HepG2 (cell line): ENCODE data around the gene POGLUT2. TPM values are rescaled to one million over a fixed set of nuclear protein-coding genes. Genes with fewer than 3 reads are reported as not detected.
A peak's percentile ranks its signal among the peaks of the same experiment; 100 is the strongest.

ENCODE experiments used
- AGO2 ChIP-seq: fragments of 200-400 bp; formaldehyde crosslinking; optimal IDR thresholded peaks from 2 replicates; pipeline ENCODE3; 2017; ENCODE audit warnings: mild to moderate bottlenecking, low read depth, low read length, moderate library complexity
- ASH2L ChIP-seq: fragments of 300-600, 200-600 bp; sonication (generic); IDR thresholded peaks from 2 replicates; pipeline ENCODE4 v1.7.0; 2017; ENCODE audit warnings: low read depth, mild to moderate bottlenecking, moderate library complexity, mixed read lengths, low read length; ENCODE audit not compliant: insufficient read length
- FOXO1 ChIP-seq: sonication (generic); formaldehyde crosslinking; IDR thresholded peaks from 2 replicates; pipeline ENCODE4 v1.4.0; 2020; ENCODE audit warnings: missing genetic modification reagents
- ISL2 ChIP-seq: sonication (generic); formaldehyde crosslinking; IDR thresholded peaks from 2 replicates; pipeline ENCODE4 v1.5.0; 2020; ENCODE audit warnings: missing genetic modification reagents
- RBM39 ChIP-seq: fragments of 200-400 bp; formaldehyde crosslinking; IDR thresholded peaks from one replicate; pipeline ENCODE4 v1.6.1; 2018; ENCODE audit warnings: antibody characterized with exemption, mild to moderate bottlenecking, low read depth, low read length; ENCODE audit not compliant: poor library complexity, severe bottlenecking
- SKIL ChIP-seq: sonication (generic); formaldehyde crosslinking; IDR thresholded peaks from 2 replicates; pipeline ENCODE4 v1.8.0; 2022; ENCODE audit warnings: missing genetic modification reagents, mild to moderate bottlenecking, moderate library complexity, borderline replicate concordance
- SOX13 ChIP-seq, 3 experiments: fragments of 450-650 bp in 1 of 3; sonication (generic) in 1 of 3; formaldehyde crosslinking in 1 of 3; IDR thresholded peaks in 2 of 3; conservative IDR thresholded peaks in 1 of 3; 2 replicates each; pipeline versions ENCODE4 v1.5.0 to v1.6.1; 2016 to 2020; ENCODE audit warnings: antibody characterized with exemption in 1 of 3, mild to moderate bottlenecking in 1 of 3, missing compliant biosample characterization in 1 of 3, missing genetic modification reagents in 1 of 3, moderate library complexity in 1 of 3
- ZFP36L2 ChIP-seq: sonication (generic); formaldehyde crosslinking; IDR thresholded peaks from 2 replicates; pipeline ENCODE4 v1.4.0; 2020; ENCODE audit warnings: missing genetic modification reagents
- ZKSCAN8 ChIP-seq: IDR thresholded peaks from 2 replicates; pipeline ENCODE4 v1.6.1; 2016; ENCODE audit warnings: borderline replicate concordance, missing genetic modification reagents, missing compliant biosample characterization
- ZNF136 ChIP-seq: sonication (generic); formaldehyde crosslinking; IDR thresholded peaks from 2 replicates; pipeline ENCODE4 v1.8.1; 2022; ENCODE audit warnings: low read depth, mild to moderate bottlenecking, moderate library complexity, missing genetic modification reagents
- ZNF24 ChIP-seq: fragments of 450-650 bp; IDR thresholded peaks from 2 replicates; pipeline ENCODE4 v1.6.1; 2017; ENCODE audit warnings: antibody characterized with exemption, mild to moderate bottlenecking
- ZNF570 ChIP-seq: sonication (generic); formaldehyde crosslinking; IDR thresholded peaks from 2 replicates; pipeline ENCODE4 v1.4.0; 2020; ENCODE audit warnings: mild to moderate bottlenecking, missing genetic modification reagents, borderline replicate concordance
- ZNF607 ChIP-seq: sonication (generic); formaldehyde crosslinking; IDR thresholded peaks from 2 replicates; pipeline ENCODE4 v1.5.1; 2020; ENCODE audit warnings: missing genetic modification reagents, mild to moderate bottlenecking, borderline replicate concordance
- ZNF788 ChIP-seq: sonication (generic); formaldehyde crosslinking; IDR thresholded peaks from 2 replicates; pipeline ENCODE4 v1.5.0; 2020; ENCODE audit warnings: mild to moderate bottlenecking, missing genetic modification reagents, borderline replicate concordance
- polyA plus RNA-seq, 8 experiments: library from polyadenylated mRNA; depleted of rRNA in 3 of 8; stranded (reverse) in 7 of 8; unstranded in 1 of 8; fragments of >200 nt; fragmentation: Illumina TruSeq in 4 of 8; extraction: Trizol in 4 of 8; gene quantifications; 2 replicates each; pipeline versions ENCODE4 v1.2.1 to v1.2.3, GENCODE V29; 2011 to 2016; ENCODE audit warnings: low read depth in 4 of 8, missing spikeins in 1 of 8, mixed read lengths in 1 of 8; ENCODE audit not compliant: insufficient read depth in 1 of 8
- total RNA-seq, 5 experiments: library from RNA; depleted of rRNA; stranded (reverse); fragments of >200 nt; fragmentation: Illumina TruSeq; extraction: Trizol; gene quantifications; 2 replicates each; pipeline ENCODE4 v1.2.3, GENCODE V29; 2016; ENCODE audit warnings: low read depth in 1 of 5
- TF ChIP-seq, protein P1 (sequence below): sonication (generic); formaldehyde crosslinking; conservative IDR thresholded peaks from 2 replicates; pipeline ENCODE4 v1.4.0; 2020; ENCODE audit warnings: missing genetic modification reagents
- TF ChIP-seq, protein P2 (sequence below): sonication (generic); formaldehyde crosslinking; IDR thresholded peaks from 2 replicates; pipeline ENCODE4 v1.8.1; 2022; ENCODE audit warnings: mild to moderate bottlenecking, missing genetic modification reagents
- TF ChIP-seq, protein P3 (sequence below): sonication (generic); formaldehyde crosslinking; IDR thresholded peaks from 2 replicates; pipeline ENCODE4 v1.8.1; 2023; ENCODE audit warnings: mild to moderate bottlenecking, moderate library complexity, missing genetic modification reagents
- TF ChIP-seq, protein P4 (sequence below): sonication (generic); IDR thresholded peaks from 2 replicates; pipeline ENCODE4 v1.6.1; 2016; ENCODE audit warnings: low read depth, borderline replicate concordance
- TF ChIP-seq, protein P5 (sequence below): sonication (generic); formaldehyde crosslinking; IDR thresholded peaks from 2 replicates; pipeline ENCODE4 v1.4.0; 2020; ENCODE audit warnings: missing genetic modification reagents

The POGLUT2 gene
- total and polyA plus RNA-seq, 2 of the 13 experiments (the other 11 are each of a cell fraction or from before 2014, with no cell fraction given), result 18.0 to 26.1 TPM

DNA sequence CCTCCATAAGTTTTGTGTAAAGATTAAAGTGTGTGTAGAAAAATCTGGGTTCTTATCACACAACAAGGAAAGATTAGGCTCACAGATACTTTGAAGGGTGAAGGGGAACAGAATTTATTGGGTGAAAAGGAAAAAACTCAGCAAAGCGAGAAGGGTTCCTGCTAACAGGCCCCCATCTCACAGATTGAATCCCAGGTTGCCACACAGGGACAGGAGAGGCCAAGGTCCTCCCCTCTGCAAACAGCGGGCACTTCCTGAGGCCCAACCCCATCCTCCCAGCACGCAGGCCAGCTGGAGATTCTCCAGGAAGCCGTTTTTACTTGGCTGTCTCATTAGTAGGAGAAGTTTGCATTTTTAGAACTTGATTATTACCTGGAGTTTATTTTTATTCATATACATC lies 31.9 kb upstream of the POGLUT2 start (continued):
- TF ChIP-seq, protein P1, sequence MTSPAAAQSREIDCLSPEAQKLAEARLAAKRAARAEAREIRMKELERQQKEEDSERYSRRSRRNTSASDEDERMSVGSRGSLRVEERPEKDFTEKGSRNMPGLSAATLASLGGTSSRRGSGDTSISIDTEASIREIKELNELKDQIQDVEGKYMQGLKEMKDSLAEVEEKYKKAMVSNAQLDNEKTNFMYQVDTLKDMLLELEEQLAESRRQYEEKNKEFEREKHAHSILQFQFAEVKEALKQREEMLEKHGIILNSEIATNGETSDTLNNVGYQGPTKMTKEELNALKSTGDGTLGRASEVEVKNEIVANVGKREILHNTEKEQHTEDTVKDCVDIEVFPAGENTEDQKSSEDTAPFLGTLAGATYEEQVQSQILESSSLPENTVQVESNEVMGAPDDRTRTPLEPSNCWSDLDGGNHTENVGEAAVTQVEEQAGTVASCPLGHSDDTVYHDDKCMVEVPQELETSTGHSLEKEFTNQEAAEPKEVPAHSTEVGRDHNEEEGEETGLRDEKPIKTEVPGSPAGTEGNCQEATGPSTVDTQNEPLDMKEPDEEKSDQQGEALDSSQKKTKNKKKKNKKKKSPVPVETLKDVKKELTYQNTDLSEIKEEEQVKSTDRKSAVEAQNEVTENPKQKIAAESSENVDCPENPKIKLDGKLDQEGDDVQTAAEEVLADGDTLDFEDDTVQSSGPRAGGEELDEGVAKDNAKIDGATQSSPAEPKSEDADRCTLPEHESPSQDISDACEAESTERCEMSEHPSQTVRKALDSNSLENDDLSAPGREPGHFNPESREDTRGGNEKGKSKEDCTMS (CRISPR knock-in tag), result no peak
- TF ChIP-seq ZNF788 (CRISPR knock-in tag) (no peak), ASH2L (peak; percentile 66), RBM39 (no peak), ZNF24 (no peak), ZNF607 (no peak), ZFP36L2 (CRISPR knock-in tag) (no peak), SKIL (CRISPR knock-in tag) (no peak), ZKSCAN8 (CRISPR knock-in tag) (0 out of 2 replicates have a peak, but pooled peaks have one; percentile 28), AGO2 (no peak), SOX13 (IDR thresholded peaks at IDR 0.05) (no peak), SOX13 (CRISPR knock-in tag; conservative IDR thresholded peaks at IDR 0.05 in 1 of 2, IDR thresholded peaks at IDR 0.05 in 1 of 2) (peak in 1 of 2 experiments; percentile 48; a peak in 1 of 4 replicates), ZNF136 (CRISPR knock-in tag) (no peak), ISL2 (CRISPR knock-in tag) (0 out of 2 replicates have a peak, but pooled peaks have one; percentile 17), ZNF570 (CRISPR knock-in tag) (no peak), FOXO1 (CRISPR knock-in tag) (no peak)
- TF ChIP-seq, protein P2, sequence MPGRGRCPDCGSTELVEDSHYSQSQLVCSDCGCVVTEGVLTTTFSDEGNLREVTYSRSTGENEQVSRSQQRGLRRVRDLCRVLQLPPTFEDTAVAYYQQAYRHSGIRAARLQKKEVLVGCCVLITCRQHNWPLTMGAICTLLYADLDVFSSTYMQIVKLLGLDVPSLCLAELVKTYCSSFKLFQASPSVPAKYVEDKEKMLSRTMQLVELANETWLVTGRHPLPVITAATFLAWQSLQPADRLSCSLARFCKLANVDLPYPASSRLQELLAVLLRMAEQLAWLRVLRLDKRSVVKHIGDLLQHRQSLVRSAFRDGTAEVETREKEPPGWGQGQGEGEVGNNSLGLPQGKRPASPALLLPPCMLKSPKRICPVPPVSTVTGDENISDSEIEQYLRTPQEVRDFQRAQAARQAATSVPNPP (CRISPR knock-in tag), result no peak
- TF ChIP-seq, protein P3, sequence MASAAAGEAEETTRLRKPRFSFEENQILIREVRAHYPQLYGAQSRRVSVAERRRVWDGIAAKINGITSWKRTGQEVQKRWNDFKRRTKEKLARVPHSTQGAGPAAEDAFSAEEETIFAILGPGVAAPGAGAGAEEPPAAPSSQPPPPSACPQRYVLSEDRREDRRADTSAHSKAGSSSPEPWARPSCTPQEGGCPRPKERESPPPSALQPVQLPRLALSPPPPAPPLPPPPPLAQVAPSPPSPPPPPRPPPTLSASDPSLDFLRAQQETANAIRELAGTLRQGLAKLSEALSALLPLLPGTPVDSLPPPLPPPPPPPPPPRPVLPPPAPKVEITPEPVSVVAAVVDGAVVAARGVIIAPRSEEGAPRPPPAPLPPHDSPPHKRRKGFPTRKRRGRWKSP (CRISPR knock-in tag), result no peak
- TF ChIP-seq, protein P4, sequence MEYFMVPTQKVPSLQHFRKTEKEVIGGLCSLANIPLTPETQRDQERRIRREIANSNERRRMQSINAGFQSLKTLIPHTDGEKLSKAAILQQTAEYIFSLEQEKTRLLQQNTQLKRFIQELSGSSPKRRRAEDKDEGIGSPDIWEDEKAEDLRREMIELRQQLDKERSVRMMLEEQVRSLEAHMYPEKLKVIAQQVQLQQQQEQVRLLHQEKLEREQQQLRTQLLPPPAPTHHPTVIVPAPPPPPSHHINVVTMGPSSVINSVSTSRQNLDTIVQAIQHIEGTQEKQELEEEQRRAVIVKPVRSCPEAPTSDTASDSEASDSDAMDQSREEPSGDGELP, result peak; percentile 94
- TF ChIP-seq, protein P5, sequence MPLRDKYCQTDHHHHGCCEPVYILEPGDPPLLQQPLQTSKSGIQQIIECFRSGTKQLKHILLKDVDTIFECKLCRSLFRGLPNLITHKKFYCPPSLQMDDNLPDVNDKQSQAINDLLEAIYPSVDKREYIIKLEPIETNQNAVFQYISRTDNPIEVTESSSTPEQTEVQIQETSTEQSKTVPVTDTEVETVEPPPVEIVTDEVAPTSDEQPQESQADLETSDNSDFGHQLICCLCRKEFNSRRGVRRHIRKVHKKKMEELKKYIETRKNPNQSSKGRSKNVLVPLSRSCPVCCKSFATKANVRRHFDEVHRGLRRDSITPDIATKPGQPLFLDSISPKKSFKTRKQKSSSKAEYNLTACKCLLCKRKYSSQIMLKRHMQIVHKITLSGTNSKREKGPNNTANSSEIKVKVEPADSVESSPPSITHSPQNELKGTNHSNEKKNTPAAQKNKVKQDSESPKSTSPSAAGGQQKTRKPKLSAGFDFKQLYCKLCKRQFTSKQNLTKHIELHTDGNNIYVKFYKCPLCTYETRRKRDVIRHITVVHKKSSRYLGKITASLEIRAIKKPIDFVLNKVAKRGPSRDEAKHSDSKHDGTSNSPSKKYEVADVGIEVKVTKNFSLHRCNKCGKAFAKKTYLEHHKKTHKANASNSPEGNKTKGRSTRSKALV (CRISPR knock-in tag), result 0 out of 2 replicates have a peak, but pooled peaks have one; percentile 26
